GM19035 (cell line): Measurements from ENCODE around the gene DBR1.
"Not testable (repeated sequence)": the region's sequence is repeated elsewhere in the genome, so short reads cannot be mapped to it uniquely, and the experiment has no call there.

ENCODE experiments used
- ATAC-seq: cut with Tn5 transposase; IDR thresholded peaks from one replicate; pipeline ENCODE4 v1.9.1; 2021; ENCODE audit not compliant: unreplicated experiment

DBR1 gene

DNA sequence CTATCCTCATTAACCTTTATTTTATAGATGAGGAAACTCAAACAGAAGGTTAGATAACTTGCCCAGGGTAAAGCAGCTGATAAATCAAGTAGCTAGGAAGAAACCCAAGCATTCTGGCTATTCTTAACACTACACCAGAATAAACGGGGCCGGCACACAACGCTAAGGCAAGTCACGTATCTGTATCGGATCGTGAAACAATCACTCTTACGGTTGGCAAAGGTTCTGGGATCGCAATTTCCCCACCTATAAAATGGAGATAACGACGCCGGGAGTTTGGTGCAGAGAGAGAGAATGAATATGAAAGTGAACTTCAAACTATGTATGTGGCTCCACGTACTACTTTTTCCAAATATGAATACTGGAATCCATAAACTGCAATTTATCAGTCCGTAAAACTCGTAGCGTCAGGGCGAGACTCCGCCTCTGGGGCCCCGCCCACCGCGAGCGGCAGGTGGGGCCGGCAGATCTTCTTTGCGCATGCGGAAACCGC lies 12.1 kb upstream of the DBR1 start:
- peak; percentile 87 for ATAC-seq

DNA sequence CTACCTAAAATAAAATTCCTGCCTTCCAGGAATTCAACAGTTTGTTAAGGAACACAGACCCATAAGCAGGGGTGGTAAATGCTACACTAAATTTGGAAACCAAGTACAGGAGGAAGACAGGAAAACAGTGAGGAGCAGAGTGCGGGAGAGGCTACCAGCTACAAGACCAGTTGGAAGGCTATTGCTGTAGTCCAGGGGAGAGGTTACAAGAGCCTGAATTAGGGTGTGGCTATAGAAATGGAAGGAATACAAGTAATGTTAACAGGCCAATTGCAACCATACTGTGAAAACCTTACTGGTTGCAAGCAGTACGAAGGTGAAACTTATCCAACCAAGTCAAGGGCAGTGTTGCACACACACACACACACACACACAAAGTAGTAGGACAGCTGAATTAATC lies 11.5 kb upstream of the DBR1 start:
- no peak for ATAC-seq

DNA sequence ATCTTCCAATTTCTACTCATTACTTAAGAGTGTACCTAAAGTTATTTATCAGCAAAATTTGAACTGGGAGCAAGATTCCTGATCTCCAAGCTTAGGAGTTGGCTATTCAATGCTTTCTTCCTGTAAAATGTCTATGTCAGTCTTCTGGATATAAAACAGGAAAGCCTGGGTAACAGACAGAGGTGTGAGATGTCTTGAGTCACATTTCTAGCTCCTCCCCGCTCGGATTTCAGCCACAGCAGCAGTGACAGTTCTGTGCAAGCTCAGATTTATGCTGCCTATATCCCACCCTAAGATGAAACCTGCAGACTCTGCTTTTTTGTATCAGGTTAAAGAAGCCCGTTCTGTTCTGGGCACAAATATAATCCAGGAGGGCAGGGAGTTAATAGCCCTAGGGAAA lies 10.3 kb upstream of the DBR1 start:
- no peak for ATAC-seq

- ATAC-seq = peak; percentile 56
These were observed 5.8 kb upstream of the DBR1 start for GRCh38 chr3:138180375-138181029.

DNA sequence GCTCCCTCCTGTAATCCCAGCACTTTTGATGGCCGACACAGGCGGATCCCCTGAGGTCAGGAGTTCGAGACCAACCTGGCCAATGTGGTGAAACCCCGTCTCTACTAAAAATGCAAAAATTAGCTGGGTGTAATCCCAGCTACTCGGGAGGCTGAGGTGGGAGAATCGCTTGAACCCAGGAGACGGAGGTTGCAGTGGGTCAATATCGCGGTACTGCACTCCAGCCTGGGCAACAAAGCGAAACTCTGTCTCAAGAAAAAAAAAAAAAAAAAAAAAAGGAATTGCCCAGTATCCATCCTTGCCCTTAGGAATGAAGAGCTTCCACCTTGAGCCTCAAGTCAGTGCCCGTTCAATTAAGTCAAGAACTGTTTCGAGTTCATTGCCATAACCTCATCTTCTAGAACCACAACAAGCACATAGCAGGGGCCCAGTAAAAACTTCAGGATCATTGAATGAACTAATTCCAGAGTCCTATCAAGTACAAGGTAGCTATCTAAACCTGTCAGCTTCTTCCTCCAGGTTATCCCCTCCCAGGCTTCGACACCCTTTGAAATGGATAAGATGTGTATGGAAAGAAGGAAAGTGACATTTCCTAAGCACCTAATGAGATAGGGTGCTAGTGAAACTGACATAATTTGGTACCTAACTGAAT lies 826 bp downstream of the DBR1 start:
- no peak for ATAC-seq

- ATAC-seq = no peak
These were observed 2.1 kb downstream of the DBR1 start for GRCh38 chr3:138172625-138173024.

- ATAC-seq = no peak
These were observed 9.7 kb downstream of the DBR1 start for GRCh38 chr3:138165061-138165460.

DNA sequence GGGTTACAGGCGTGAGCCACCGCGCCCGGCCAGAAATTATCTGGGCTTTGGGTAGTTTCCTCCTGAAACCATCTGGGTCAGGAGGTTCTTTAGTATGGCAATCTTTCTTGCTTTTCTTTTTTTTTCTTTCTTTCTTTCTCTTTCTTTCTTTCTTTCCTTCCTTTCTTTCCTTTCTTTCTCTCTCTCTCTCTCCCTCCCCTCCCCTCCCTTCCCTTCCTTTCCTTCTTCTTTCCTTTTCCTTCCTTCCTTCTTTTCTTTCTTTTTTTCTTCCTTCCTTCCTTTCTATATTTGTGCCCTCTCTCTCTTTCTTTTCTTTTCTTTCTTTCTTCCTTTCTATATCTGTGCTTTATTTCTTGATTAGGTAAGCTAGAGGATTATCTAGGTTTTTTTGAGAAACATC lies 17.0 kb downstream of the DBR1 start:
- ATAC-seq = no peak

- ATAC-seq = no peak
These were observed 20.2 kb downstream of the DBR1 start for GRCh38 chr3:138154534-138154933.

DNA sequence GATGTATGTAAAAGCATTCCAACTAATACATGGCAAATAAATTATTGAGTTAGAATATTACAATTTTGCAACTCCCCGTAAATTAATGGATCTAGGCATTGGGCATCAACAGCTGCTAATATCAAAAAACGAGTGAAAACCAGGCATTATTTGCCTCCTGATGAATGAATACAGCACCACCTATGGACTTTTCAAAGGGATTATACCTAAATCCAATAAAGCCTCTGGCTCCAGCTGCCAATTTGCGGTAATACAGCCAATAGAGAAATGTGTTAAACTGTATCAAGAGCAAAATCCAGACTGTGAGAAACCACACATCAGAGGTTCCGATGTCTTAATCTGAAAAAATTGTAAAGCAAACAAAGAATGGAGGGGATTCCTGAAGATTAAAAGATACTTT lies 26.2 kb downstream of the DBR1 start:
- ATAC-seq = no peak

DNA sequence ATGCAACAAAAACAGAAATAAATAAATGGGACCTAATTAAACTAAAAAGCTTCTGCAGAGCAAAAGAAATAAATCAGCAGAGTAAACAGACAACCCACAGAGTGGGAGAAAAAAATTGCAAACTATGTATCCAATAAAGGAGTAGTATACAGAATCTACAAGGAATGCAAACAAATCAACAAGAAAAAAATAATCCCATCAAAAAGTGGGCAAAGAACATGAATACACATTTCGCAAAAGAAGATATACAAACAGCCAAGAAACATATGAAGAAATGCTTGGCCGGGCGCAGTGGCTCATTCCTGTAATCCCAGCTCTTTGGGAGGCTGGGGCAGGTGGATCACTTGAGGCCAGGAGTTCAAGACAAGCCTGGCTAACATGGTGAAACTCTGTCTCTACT lies 32.5 kb downstream of the DBR1 start:
- ATAC-seq = not testable (repeated sequence)

DNA sequence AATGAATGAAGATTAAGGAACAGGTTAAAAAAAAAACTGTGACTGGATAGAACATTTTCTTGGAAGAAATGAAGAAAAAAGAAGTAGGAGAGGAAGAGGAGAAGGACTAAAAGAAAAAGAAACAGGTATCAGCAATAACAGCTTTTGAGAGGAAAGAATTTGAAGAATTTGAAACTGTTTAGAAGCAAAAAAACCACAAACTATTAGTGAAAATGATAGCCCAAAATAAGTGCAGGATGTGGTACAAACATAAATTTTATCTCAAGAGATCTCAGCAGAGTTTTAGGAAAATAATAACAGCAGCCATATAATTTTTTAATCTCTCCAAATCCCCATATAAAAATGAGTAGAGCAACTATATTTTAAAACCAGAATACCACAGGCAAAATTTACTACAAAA lies 33.8 kb downstream of the DBR1 start:
- no peak for ATAC-seq

DNA sequence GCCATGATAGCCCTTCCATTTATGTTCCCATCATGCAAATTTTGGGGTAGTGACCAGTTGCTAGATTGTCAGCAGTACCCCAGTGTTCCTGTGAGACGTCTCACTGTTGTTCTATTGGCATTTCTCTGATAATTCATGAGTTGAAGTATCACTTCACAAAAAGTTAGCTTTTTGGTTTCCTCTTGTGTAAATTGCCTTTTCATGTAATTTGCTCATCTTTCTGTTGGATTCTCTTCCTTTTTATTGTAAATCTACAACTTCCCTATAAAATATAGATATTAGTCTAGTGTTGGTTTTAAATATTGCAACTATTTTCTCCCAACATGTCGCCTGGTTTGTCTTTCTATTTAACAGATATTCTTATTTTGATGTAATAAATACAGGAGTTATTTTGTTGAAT lies 35.0 kb downstream of the DBR1 start:
- ATAC-seq = no peak

DNA sequence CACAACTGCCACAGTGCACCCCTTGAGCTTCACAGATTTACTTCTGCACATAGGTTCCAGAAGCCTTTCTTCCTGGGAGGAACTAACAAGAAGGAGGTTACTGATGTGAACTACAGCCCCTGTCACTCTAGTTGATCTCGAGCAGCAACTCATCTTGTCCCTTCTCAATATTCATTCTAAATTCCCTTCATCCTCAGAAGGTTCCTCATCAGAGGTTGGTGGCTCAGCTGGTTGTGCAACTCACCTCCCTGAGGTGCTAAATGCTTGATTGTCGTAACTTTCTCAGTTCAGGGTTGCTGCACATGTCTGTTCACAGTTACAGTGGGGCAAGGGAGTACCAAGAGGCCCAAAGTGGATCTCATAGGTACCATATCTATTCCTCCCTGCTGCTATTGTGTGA lies 36.9 kb downstream of the DBR1 start:
- ATAC-seq = no peak

DNA sequence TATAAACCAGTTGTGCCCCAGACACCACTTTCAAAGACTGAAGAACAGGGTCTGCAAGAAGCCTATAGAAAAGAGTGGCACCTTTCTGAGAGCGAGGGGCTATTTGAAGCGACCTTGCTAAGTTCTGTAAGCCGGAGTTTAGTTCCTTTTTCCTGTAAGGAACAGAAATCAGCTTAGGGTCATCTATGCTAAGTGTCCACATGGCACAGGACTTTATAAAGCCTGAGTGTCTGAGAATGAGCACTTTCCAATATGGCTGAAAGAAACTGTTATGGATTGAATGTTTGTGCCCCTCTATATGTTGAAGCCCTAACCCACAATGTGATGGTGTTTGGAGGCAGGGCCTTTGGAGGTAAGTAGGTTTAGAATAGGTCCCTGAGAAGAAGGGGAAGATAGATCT lies 38.5 kb downstream of the DBR1 start:
- no peak for ATAC-seq

- ATAC-seq = no peak
These were observed 38.9 kb downstream of the DBR1 start for GRCh38 chr3:138135833-138136194.

GRCh38 chr3:138135146-138135832 lies 39.4 kb downstream of the DBR1 start:
- ATAC-seq = no peak

GRCh38 chr3:138132239-138132638 lies 42.5 kb downstream of the DBR1 start, which contains the start of gene A4GNT:
A4GNT (minus strand) TSS chr3:138132390; CDS start chr3:138131256, 1,134 bp downstream.
- no peak for ATAC-seq

DNA sequence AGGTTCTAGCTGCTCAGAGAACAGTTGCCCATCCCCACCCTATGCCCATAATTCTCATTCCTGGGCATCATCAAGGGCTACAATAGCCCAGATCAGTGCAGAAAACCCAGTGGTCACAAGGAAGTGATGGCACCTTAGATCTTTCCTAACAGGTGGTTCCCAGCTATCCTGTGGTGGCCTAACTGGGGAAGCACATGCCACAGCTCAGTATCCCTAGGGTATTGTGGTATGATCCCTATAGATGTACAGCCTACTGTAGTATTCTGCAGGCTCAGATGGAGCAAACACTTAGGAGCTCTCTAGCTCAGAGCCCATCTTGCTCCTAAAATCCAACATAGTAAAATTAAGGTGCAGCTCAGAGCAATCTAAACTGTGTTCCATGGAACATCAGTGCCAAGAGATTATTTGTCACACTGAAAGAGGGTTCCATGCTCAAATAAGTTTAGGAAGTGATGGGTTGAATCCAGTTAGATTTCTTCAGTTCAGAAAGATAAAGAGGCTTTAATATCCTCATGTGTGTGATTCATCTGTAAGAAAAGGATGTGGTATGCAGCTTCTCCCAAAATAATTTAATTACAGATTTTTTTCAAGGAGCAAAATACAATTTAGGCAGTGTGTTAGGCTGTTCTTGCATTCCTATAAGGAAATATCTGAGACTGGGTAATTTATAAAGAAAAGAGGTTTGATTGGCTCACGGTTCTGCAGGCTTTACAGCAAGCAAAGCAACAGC lies 46.9 kb downstream of the DBR1 start:
- ATAC-seq = no peak

- no peak for ATAC-seq
These were observed 49.0 kb downstream of the DBR1 start for GRCh38 chr3:138125548-138126221.
